ENCODE data around the gene WDR44. TPM values are rescaled to one million over a fixed set of nuclear protein-coding genes. Genes with fewer than 3 reads are reported as not detected.
A peak's percentile ranks its signal among the peaks of the same experiment; 100 is the strongest.

Gene WDR44
- total and polyA plus RNA-seq, 10 of the 15 experiments (the other 5 are each of a cell fraction or from before 2014, with no cell fraction given) = 3.4 to 14.0 (median 11.6) TPM

DNA sequence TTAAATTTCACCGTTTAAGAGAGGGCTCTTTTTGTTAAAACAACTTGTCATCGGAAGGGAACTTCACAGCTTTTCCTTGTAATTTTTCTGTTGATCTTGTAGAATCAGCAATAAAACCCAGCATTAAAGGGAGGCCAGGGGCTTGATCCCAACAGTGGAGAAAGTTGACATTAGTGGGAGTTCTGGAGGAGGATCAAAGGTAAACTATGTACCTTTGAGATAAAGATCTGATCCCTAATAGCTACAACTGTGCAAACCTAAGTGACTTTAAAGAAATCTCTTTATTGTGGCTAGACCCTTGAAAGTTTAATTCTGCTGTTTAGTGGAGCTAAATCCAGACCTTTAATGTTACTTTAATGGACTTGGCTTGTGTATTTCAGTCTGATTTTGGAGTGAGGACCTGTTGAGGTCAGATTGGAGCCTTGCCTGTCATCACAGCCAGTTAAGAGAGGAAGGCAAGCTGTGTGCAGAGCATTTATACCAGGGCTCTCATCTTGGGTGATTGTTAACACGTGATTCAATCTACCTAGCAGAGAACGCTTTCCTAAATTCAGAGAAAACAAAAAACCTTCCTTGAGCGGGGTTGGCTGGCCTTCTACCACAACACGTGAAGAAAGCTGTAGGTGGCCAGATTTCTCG lies 151.4 kb downstream of the WDR44 start:
- H2AFZ ChIP-seq (ENCODE audit: control insufficient read depth, low read depth, low read length) = no peak overlapping the region
- in situ Hi-C loops (cut with MboI) = no loop called here
- H3K36me3 ChIP-seq (ENCODE audit: control insufficient read depth in 2 of 2, insufficient read depth in 2 of 2, low read length in 1 of 2) = no peaks in the 10 kb centered on the region
- SMC1A ChIA-PET (ENCODE audit: uncharacterized antibody, unreplicated experiment) = interaction anchor here (1.0 to 3.6 kb wide), 12 partner anchors 12 to 134 kb away, joined by 3 to 24 read pairs (median 4); no protein-coding TSS in a partner anchor
- no peaks in the 10 kb centered on the region for H3K9me3 ChIP-seq (replicated peaks; ENCODE audit: control insufficient read depth, insufficient read depth, low read length)
- H3K27me3 ChIP-seq (replicated peaks in 1 of 2; ENCODE audit: control insufficient read depth in 2 of 2, insufficient read depth in 2 of 2, low read length in 1 of 2) = no peaks in the 10 kb centered on the region
- POLR2A ChIA-PET = interaction anchor here (0.5 to 3.6 kb wide), 4 partner anchors 27 to 38 kb away, joined by 3 to 39 read pairs (median 10); no protein-coding TSS in a partner anchor
- peak; percentile 7 for FAIRE-seq
- peak; percentile 15; the same call in 2 of the 3 replicates for ATAC-seq
- TF ChIP-seq RAD51 (IDR thresholded peaks at IDR 0.05) (0 out of 2 replicates have a peak, but pooled peaks have one; percentile 26), JUNB (IDR thresholded peaks at IDR 0.05) (no peak), ZNF217 (IDR thresholded peaks at IDR 0.05) (no peak), ZNF622 (IDR thresholded peaks at IDR 0.05) (no peak), POLR2A (IDR thresholded peaks at IDR 0.05; ENCODE audit: low read depth, low read length) (peak; percentile 45; the same call in 1 of the 2 replicates), ASH2L (IDR thresholded peaks at IDR 0.05; ENCODE audit: borderline replicate concordance, low read depth) (no peak), ZNF24 (IDR thresholded peaks at IDR 0.05) (no peak), ZNF207 (IDR thresholded peaks at IDR 0.05; ENCODE audit: borderline replicate concordance) (no peak)
- TF ChIP-seq, protein P1, sequence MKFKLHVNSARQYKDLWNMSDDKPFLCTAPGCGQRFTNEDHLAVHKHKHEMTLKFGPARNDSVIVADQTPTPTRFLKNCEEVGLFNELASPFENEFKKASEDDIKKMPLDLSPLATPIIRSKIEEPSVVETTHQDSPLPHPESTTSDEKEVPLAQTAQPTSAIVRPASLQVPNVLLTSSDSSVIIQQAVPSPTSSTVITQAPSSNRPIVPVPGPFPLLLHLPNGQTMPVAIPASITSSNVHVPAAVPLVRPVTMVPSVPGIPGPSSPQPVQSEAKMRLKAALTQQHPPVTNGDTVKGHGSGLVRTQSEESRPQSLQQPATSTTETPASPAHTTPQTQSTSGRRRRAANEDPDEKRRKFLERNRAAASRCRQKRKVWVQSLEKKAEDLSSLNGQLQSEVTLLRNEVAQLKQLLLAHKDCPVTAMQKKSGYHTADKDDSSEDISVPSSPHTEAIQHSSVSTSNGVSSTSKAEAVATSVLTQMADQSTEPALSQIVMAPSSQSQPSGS (IDR thresholded peaks at IDR 0.05; ENCODE audit: low read length) = no peak
- TF ChIP-seq, protein P2, sequence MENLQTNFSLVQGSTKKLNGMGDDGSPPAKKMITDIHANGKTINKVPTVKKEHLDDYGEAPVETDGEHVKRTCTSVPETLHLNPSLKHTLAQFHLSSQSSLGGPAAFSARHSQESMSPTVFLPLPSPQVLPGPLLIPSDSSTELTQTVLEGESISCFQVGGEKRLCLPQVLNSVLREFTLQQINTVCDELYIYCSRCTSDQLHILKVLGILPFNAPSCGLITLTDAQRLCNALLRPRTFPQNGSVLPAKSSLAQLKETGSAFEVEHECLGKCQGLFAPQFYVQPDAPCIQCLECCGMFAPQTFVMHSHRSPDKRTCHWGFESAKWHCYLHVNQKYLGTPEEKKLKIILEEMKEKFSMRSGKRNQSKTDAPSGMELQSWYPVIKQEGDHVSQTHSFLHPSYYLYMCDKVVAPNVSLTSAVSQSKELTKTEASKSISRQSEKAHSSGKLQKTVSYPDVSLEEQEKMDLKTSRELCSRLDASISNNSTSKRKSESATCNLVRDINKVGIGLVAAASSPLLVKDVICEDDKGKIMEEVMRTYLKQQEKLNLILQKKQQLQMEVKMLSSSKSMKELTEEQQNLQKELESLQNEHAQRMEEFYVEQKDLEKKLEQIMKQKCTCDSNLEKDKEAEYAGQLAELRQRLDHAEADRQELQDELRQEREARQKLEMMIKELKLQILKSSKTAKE (IDR thresholded peaks at IDR 0.05; ENCODE audit: low read depth, poor library complexity, severe bottlenecking) = no peak
- H3K79me2 ChIP-seq (ENCODE audit: control insufficient read depth, insufficient read depth, low read length) = peaks cover 24% of the 10 kb centered on the region
- H4K20me1 ChIP-seq (ENCODE audit: control insufficient read depth, insufficient read depth) = no peaks in the 10 kb centered on the region
- peak overlapping the region; percentile 73 for H3K9ac ChIP-seq (ENCODE audit: control insufficient read depth, insufficient read depth, low read length)
- RAD21 ChIA-PET (ENCODE audit: unreplicated experiment) = interaction anchor here (0.6 to 3.7 kb wide), 8 partner anchors 32 to 147 kb away, joined by 3 to 33 read pairs (median 6); no protein-coding TSS in a partner anchor
- CTCF ChIA-PET = interaction anchor here (0.9 to 1.9 kb wide), 8 partner anchors 9 to 105 kb away, joined by 3 to 7 read pairs (median 3); no protein-coding TSS in a partner anchor
- TSS peak; percentile 56 for BruUV-seq (replicated peaks)
- peak overlapping the region; percentile 74 for H3K4me3 ChIP-seq
- H3K27ac ChIP-seq (ENCODE audit: control insufficient read depth, insufficient read depth) = peak overlapping the region; percentile 66
- no peak for DNase-seq (ENCODE audit: low read depth, low spot score)
- intact Hi-C loops (cut with micrococcal nuclease; ENCODE audit: unreplicated experiment) = loop anchor here (2.0 kb wide), 2 partner anchors 32 to 40 kb away; no protein-coding TSS in a partner anchor
- WGBS (ENCODE audit: insufficient coverage, insufficient replicate concordance, low lambda C conversion rate, missing lambda C conversion rate) = 28% methylated on average over 7 of the region's 7 CpGs
- 0 out of 2 replicates have a peak, but pooled peaks cover 3% of the 10 kb centered on the region for H3K4me1 ChIP-seq (ENCODE audit: control insufficient read depth, insufficient read depth, low read length)
- H3K4me2 ChIP-seq (ENCODE audit: control insufficient read depth, insufficient read depth) = peak overlapping the region; percentile 68

All from GM12878 (cell line).